Activated T-cell treated with anti-CD3 and anti-CD28 coated beads, Interleukin-2, amount 50 U/mL, for 72 hours (primary cell): ENCODE measurements around the gene RNF11. TPM values are rescaled to one million over a fixed set of nuclear protein-coding genes. Genes with fewer than 3 reads are reported as not detected.

Experiments
- ATAC-seq, 2 donors: fragments of 150-1000 bp; cut with Tn5 transposase; replicated peaks in 1 of 2; 2 replicates each; pipeline ENCODE4 v1.10.0; 2021; ENCODE audit warnings: moderate library complexity in 2 of 2, mild to moderate bottlenecking in 1 of 2
- DNase-seq, 2 donors: peaks; one replicate each; pipeline ENCODE4 v3.0.0; 2021 to 2022; ENCODE audit warnings: mixed read lengths in 1 of 2
- H3K27ac Mint-ChIP-seq: one replicate; pipeline ENCODE4 v1.8.0; 2022; ENCODE audit warnings: mild to moderate bottlenecking, moderate library complexity, mixed read lengths
- H3K27me3 Mint-ChIP-seq: one replicate; pipeline ENCODE4 v1.8.0; 2022; ENCODE audit warnings: low read depth, mixed read lengths
- H3K36me3 Mint-ChIP-seq, 2 donors: one replicate each; pipeline ENCODE4 v1.8.0; 2022; ENCODE audit warnings: mixed read lengths in 2 of 2, mild to moderate bottlenecking in 1 of 2; ENCODE audit not compliant: insufficient read depth in 2 of 2
- H3K4me1 Mint-ChIP-seq: one replicate; pipeline ENCODE4 v1.8.0; 2022; ENCODE audit warnings: low read depth, mixed read lengths
- H3K4me3 Mint-ChIP-seq, 2 donors: one replicate each; pipeline ENCODE4 v1.8.0; 2022; ENCODE audit warnings: mild to moderate bottlenecking in 2 of 2, mixed read lengths in 2 of 2, moderate library complexity in 2 of 2
- H3K9me3 Mint-ChIP-seq, 2 donors: one replicate each; pipeline ENCODE4 v1.8.0; 2022; ENCODE audit warnings: mixed read lengths in 2 of 2
- total RNA-seq, 2 donors: library from RNA; stranded (reverse); gene quantifications; one replicate each; pipeline ENCODE4 v1.2.3, GENCODE V29; 2022

The RNF11 gene
- total RNA-seq, 2 donors from 2014 or later, result 23.7 to 28.0 TPM

- Mint-ChIP-seq H3K4me1 (peaks cover 42% of the 10 kb centered on the region), H3K36me3 (no peaks in the 10 kb centered on the region), H3K4me3 (peak overlapping the region; percentile 73 to 75), H3K27me3 (peaks cover 8% of the 10 kb centered on the region), H3K27ac (peak overlapping the region; percentile 52), H3K9me3 (no peaks in the 10 kb centered on the region)
- ATAC-seq (peak; percentile 75 to 76), DNase-seq (peak; percentile 81 to 84)
Observed at GRCh38 chr1:51296383-51297357, 60.6 kb downstream of the RNF11 start.

GRCh38 chr1:51297401-51298321 is 61.6 kb downstream of the RNF11 start:
- no peaks in the 10 kb centered on the region for H3K9me3 Mint-ChIP-seq
- peaks cover 47% of the 10 kb centered on the region for H3K4me1 Mint-ChIP-seq
- no peaks in the 10 kb centered on the region for H3K36me3 Mint-ChIP-seq
- H3K27me3 Mint-ChIP-seq, result peaks cover 8% of the 10 kb centered on the region
- no peak for DNase-seq
- peak overlapping the region; percentile 73 to 75 for H3K4me3 Mint-ChIP-seq
- H3K27ac Mint-ChIP-seq, result no peak overlapping the region
- ATAC-seq, result no peak

- H3K27ac Mint-ChIP-seq, result no peak overlapping the region
- peak overlapping the region in 1 of 2 donors; percentile 5 for H3K4me3 Mint-ChIP-seq
- ATAC-seq (no peak), DNase-seq (no peak)
- H3K27me3 Mint-ChIP-seq, result peaks cover 8% of the 10 kb centered on the region
- no peaks in the 10 kb centered on the region for H3K36me3 Mint-ChIP-seq
- H3K9me3 Mint-ChIP-seq, result no peaks in the 10 kb centered on the region
- peaks cover 47% of the 10 kb centered on the region for H3K4me1 Mint-ChIP-seq
Observed at GRCh38 chr1:51298322-51298705, 62.2 kb downstream of the RNF11 start.

GRCh38 chr1:51299185-51299885 is 63.3 kb downstream of the RNF11 start:
- no peak for DNase-seq
- Mint-ChIP-seq H3K4me3 (no peak overlapping the region), H3K4me1 (peaks cover 56% of the 10 kb centered on the region), H3K27ac (no peak overlapping the region), H3K27me3 (peaks cover 8% of the 10 kb centered on the region), H3K36me3 (no peaks in the 10 kb centered on the region), H3K9me3 (no peaks in the 10 kb centered on the region)
- ATAC-seq, result no peak

GRCh38 chr1:51299981-51300670 is 64.1 kb downstream of the RNF11 start:
- H3K27me3 Mint-ChIP-seq, result peaks cover 8% of the 10 kb centered on the region
- DNase-seq (no peak), ATAC-seq (no peak)
- no peak overlapping the region for H3K27ac Mint-ChIP-seq
- H3K4me1 Mint-ChIP-seq, result peaks cover 53% of the 10 kb centered on the region
- no peak overlapping the region for H3K4me3 Mint-ChIP-seq
- no peaks in the 10 kb centered on the region for H3K9me3 Mint-ChIP-seq
- no peaks in the 10 kb centered on the region for H3K36me3 Mint-ChIP-seq

GRCh38 chr1:51301152-51301843 is 65.2 kb downstream of the RNF11 start:
- peak; percentile 37 to 47 for ATAC-seq
- H3K27ac Mint-ChIP-seq, result no peak overlapping the region

GRCh38 chr1:51301844-51302162 is 65.7 kb downstream of the RNF11 start:
- no peak for DNase-seq
- Mint-ChIP-seq H3K27me3 (peaks cover 8% of the 10 kb centered on the region), H3K4me3 (no peak overlapping the region), H3K9me3 (no peaks in the 10 kb centered on the region), H3K27ac (no peak overlapping the region), H3K36me3 (no peaks in the 10 kb centered on the region), H3K4me1 (peaks cover 41% of the 10 kb centered on the region)
- peak; percentile 14 to 36 for ATAC-seq

More at GRCh38 chr1:51301152-51301843, 65.2 kb downstream of the RNF11 start:
- H3K36me3 Mint-ChIP-seq, result no peaks in the 10 kb centered on the region
- peaks cover 8% of the 10 kb centered on the region for H3K27me3 Mint-ChIP-seq
- DNase-seq, result no peak
- peaks cover 46% of the 10 kb centered on the region for H3K4me1 Mint-ChIP-seq
- H3K4me3 Mint-ChIP-seq, result no peak overlapping the region
- H3K9me3 Mint-ChIP-seq, result no peaks in the 10 kb centered on the region

GRCh38 chr1:51302270-51302669 is 66.2 kb downstream of the RNF11 start:
- no peak for ATAC-seq
- Mint-ChIP-seq H3K36me3 (no peaks in the 10 kb centered on the region), H3K27ac (no peak overlapping the region), H3K9me3 (no peaks in the 10 kb centered on the region), H3K27me3 (peaks cover 8% of the 10 kb centered on the region), H3K4me1 (peaks cover 36% of the 10 kb centered on the region), H3K4me3 (no peak overlapping the region)
- DNase-seq, result no peak

- no peak for DNase-seq
- no peak overlapping the region for H3K27ac Mint-ChIP-seq
- no peak for ATAC-seq
- H3K4me3 Mint-ChIP-seq, result no peak overlapping the region
- H3K36me3 Mint-ChIP-seq, result no peaks in the 10 kb centered on the region
- H3K4me1 Mint-ChIP-seq, result peaks cover 31% of the 10 kb centered on the region
- H3K27me3 Mint-ChIP-seq, result peaks cover 3% of the 10 kb centered on the region
- H3K9me3 Mint-ChIP-seq, result no peaks in the 10 kb centered on the region
Observed at GRCh38 chr1:51302746-51303145, 66.7 kb downstream of the RNF11 start.

GRCh38 chr1:51303315-51303714 is 67.2 kb downstream of the RNF11 start:
- no peak for DNase-seq
- no peak for ATAC-seq
- peak overlapping the region in 1 of 2 donors; percentile 24 for H3K4me3 Mint-ChIP-seq
- H3K27ac Mint-ChIP-seq, result peak overlapping the region; percentile 71
- no peaks in the 10 kb centered on the region for H3K9me3 Mint-ChIP-seq
- no peaks in the 10 kb centered on the region for H3K36me3 Mint-ChIP-seq
- H3K27me3 Mint-ChIP-seq, result no peaks in the 10 kb centered on the region
- H3K4me1 Mint-ChIP-seq, result peaks cover 28% of the 10 kb centered on the region

GRCh38 chr1:51303751-51304251 is 67.7 kb downstream of the RNF11 start:
- H3K4me1 Mint-ChIP-seq, result peaks cover 28% of the 10 kb centered on the region
- DNase-seq (peak in 1 of 2 donors; percentile 34), ATAC-seq (peak; percentile 43 to 44)
- no peaks in the 10 kb centered on the region for H3K9me3 Mint-ChIP-seq
- peak overlapping the region; percentile 71 for H3K27ac Mint-ChIP-seq
- H3K4me3 Mint-ChIP-seq, result peak overlapping the region in 1 of 2 donors; percentile 24
- no peaks in the 10 kb centered on the region for H3K27me3 Mint-ChIP-seq
- H3K36me3 Mint-ChIP-seq, result no peaks in the 10 kb centered on the region

- DNase-seq (no peak), ATAC-seq (no peak)
- Mint-ChIP-seq H3K36me3 (no peaks in the 10 kb centered on the region), H3K4me1 (peaks cover 28% of the 10 kb centered on the region), H3K9me3 (no peaks in the 10 kb centered on the region), H3K27ac (no peak overlapping the region), H3K4me3 (no peak overlapping the region), H3K27me3 (no peaks in the 10 kb centered on the region)
Observed at GRCh38 chr1:51304360-51304759, 68.3 kb downstream of the RNF11 start.
